Tibial nerve (tissue), 4 donors: ENCODE results near the gene FBH1. TPM values are rescaled to one million over a fixed set of nuclear protein-coding genes. Genes with fewer than 3 reads are reported as not detected.

Experiments
- DNase-seq, 2 donors: peaks; one replicate each; pipeline ENCODE4 v3.0.0-alpha.2; 2019; ENCODE audit warnings: low spot score in 2 of 2
- H3K27ac ChIP-seq, 4 donors: fragments of 200-600 bp; sonication (generic) in 3 of 4; one replicate each; pipeline ENCODE4 v1.5.1; 2017 to 2019; ENCODE audit warnings: mild to moderate bottlenecking in 1 of 4
- H3K27me3 ChIP-seq, 2 donors: fragments of 200-600 bp; sonication (generic) in 1 of 2; one replicate each; pipeline versions ENCODE4 v1.5.1 to v1.6.0; 2017 to 2019
- H3K36me3 ChIP-seq, 3 donors: fragments of 200-600 bp; sonication (generic); one replicate each; pipeline ENCODE4 v1.5.1; 2018 to 2019
- H3K4me1 ChIP-seq, 4 donors: fragments of 200-600 bp; sonication (generic) in 3 of 4; one replicate each; pipeline ENCODE4 v1.5.1; 2017 to 2019
- H3K4me3 ChIP-seq, 4 donors: fragments of 200-600 bp; sonication (generic) in 3 of 4; one replicate each; pipeline ENCODE4 v1.5.1; 2017 to 2019; ENCODE audit warnings: mild to moderate bottlenecking in 1 of 4, moderate library complexity in 1 of 4
- H3K9me3 ChIP-seq, 4 donors: fragments of 200-600 bp; sonication (generic) in 3 of 4; one replicate each; pipeline ENCODE4 v1.5.1; 2017 to 2019
- CTCF ChIP-seq, 5 experiments: fragments of 200-600 bp in 3 of 5; fragments of 450-650 bp in 2 of 5; sonication (generic) in 3 of 5; IDR thresholded peaks; one replicate each; pipeline ENCODE4 v1.5.1; 2016 to 2019; ENCODE audit warnings: antibody characterized with exemption in 5 of 5, mild to moderate bottlenecking in 3 of 5, moderate library complexity in 2 of 5
- EP300 ChIP-seq, 2 donors: sonication (generic); formaldehyde crosslinking; IDR thresholded peaks; one replicate each; pipeline ENCODE4 v1.6.1; 2017; ENCODE audit warnings: antibody characterized with exemption in 2 of 2, mild to moderate bottlenecking in 1 of 2
- POLR2A ChIP-seq, 2 donors: fragments of 450-650 bp; IDR thresholded peaks; one replicate each; pipeline ENCODE4 v1.6.1; 2017; ENCODE audit warnings: antibody characterized with exemption in 2 of 2, mild to moderate bottlenecking in 2 of 2, moderate library complexity in 2 of 2
- WGBS, 2 donors: methylation state at CpG; one replicate each; pipeline ENCODE4 v1.1.5; 2018; 5-methylcytosine and 5-hydroxymethylcytosine counted together
- total RNA-seq, 4 donors: library from RNA; depleted of rRNA; stranded (reverse); fragments of >200 nt; gene quantifications; one replicate each; pipeline ENCODE4 v1.1.0, GENCODE V29; 2016

Gene FBH1
- total RNA-seq, 4 donors from 2014 or later, result 64.0 to 109 (median 96.6) TPM

GRCh38 chr10:5910323-5911100 lies 20.5 kb downstream of the FBH1 start:
- H3K9me3 ChIP-seq, result no peaks in the 10 kb centered on the region
- H3K36me3 ChIP-seq, result peaks cover 0 to 95% (median 35%) of the 10 kb centered on the region in 3 donors
- 80 to 87% methylated on average over 18 of the region's 18 CpGs for WGBS, 2 donors

GRCh38 chr10:5911670-5912069 lies 21.6 kb downstream of the FBH1 start:
- Histone ChIP-seq H3K4me1 (no peaks in the 10 kb centered on the region), H3K27ac (no peak overlapping the region), H3K4me3 (no peak overlapping the region), H3K27me3 (no peaks in the 10 kb centered on the region), H3K36me3 (peaks cover 0 to 96% (median 35%) of the 10 kb centered on the region in 3 donors), H3K9me3 (no peaks in the 10 kb centered on the region)
- no peak for TF ChIP-seq POLR2A (IDR thresholded peaks at IDR 0.05)
- no peak for DNase-seq
- 94 to 99% methylated on average over 4 of the region's 4 CpGs for WGBS, 2 donors

More at GRCh38 chr10:5910323-5911100, 20.5 kb downstream of the FBH1 start:
- Histone ChIP-seq H3K4me3 (no peak overlapping the region), H3K27ac (no peak overlapping the region), H3K27me3 (no peaks in the 10 kb centered on the region), H3K4me1 (peaks cover 0 to 4% (median 0%) of the 10 kb centered on the region in 4 donors)
- no peak for DNase-seq
- TF ChIP-seq POLR2A (IDR thresholded peaks at IDR 0.05), result no peak

GRCh38 chr10:5913736-5914135 lies 23.7 kb downstream of the FBH1 start:
- H3K4me1 ChIP-seq, result no peaks in the 10 kb centered on the region
- no peak for DNase-seq

GRCh38 chr10:5915451-5915850 lies 25.4 kb downstream of the FBH1 start:
- WGBS, 2 donors, result 96 to 98% methylated on average over 14 of the region's 14 CpGs

More at GRCh38 chr10:5913736-5914135, 23.7 kb downstream of the FBH1 start:
- 93 to 94% methylated on average over 4 of the region's 4 CpGs for WGBS, 2 donors
- Histone ChIP-seq H3K4me3 (no peak overlapping the region), H3K27me3 (no peaks in the 10 kb centered on the region), H3K9me3 (no peaks in the 10 kb centered on the region), H3K27ac (no peak overlapping the region), H3K36me3 (peaks cover 0 to 100% (median 50%) of the 10 kb centered on the region in 3 donors)
- TF ChIP-seq EP300 (IDR thresholded peaks at IDR 0.05), result no peak

GRCh38 chr10:5917305-5917704 lies 27.3 kb downstream of the FBH1 start:
- peaks cover 4 to 99% (median 37%) of the 10 kb centered on the region in 3 donors for H3K36me3 ChIP-seq
- no peak overlapping the region for H3K27ac ChIP-seq
- WGBS, 2 donors, result 97 to 99% methylated on average over 13 of the region's 13 CpGs
- H3K27me3 ChIP-seq, result no peaks in the 10 kb centered on the region
- DNase-seq, result no peak
- H3K9me3 ChIP-seq, result no peaks in the 10 kb centered on the region
- TF ChIP-seq POLR2A (IDR thresholded peaks at IDR 0.05) (no peak), EP300 (IDR thresholded peaks at IDR 0.05) (no peak), CTCF (IDR thresholded peaks at IDR 0.05) (no peak)
- no peak overlapping the region for H3K4me3 ChIP-seq
- H3K4me1 ChIP-seq, result no peaks in the 10 kb centered on the region

More at GRCh38 chr10:5915451-5915850, 25.4 kb downstream of the FBH1 start:
- Histone ChIP-seq H3K9me3 (no peaks in the 10 kb centered on the region), H3K4me3 (no peak overlapping the region), H3K36me3 (peaks cover under 1 to 99% (median 36%) of the 10 kb centered on the region in 3 donors), H3K27me3 (no peaks in the 10 kb centered on the region), H3K27ac (no peak overlapping the region), H3K4me1 (no peaks in the 10 kb centered on the region)
- no peak for TF ChIP-seq CTCF (IDR thresholded peaks at IDR 0.05)
- TF ChIP-seq POLR2A (IDR thresholded peaks at IDR 0.05), result no peak
- no peak for TF ChIP-seq EP300 (IDR thresholded peaks at IDR 0.05)
- DNase-seq, result no peak

GRCh38 chr10:5918763-5919162 lies 28.7 kb downstream of the FBH1 start:
- TF ChIP-seq CTCF (IDR thresholded peaks at IDR 0.05), result no peak
- TF ChIP-seq EP300 (IDR thresholded peaks at IDR 0.05), result no peak
- TF ChIP-seq POLR2A (IDR thresholded peaks at IDR 0.05), result no peak
- H3K27ac ChIP-seq, result no peak overlapping the region
- H3K9me3 ChIP-seq, result no peaks in the 10 kb centered on the region
- DNase-seq, result no peak
- no peaks in the 10 kb centered on the region for H3K27me3 ChIP-seq
- peaks cover 4 to 99% (median 39%) of the 10 kb centered on the region in 3 donors for H3K36me3 ChIP-seq
- no peaks in the 10 kb centered on the region for H3K4me1 ChIP-seq
- no peak overlapping the region for H3K4me3 ChIP-seq
- 96 to 97% methylated on average over 4 of the region's 4 CpGs for WGBS, 2 donors
